Loucy (cell line): Measurements from ENCODE around the gene ATP8A2.

ENCODE experiments used
- H2AFZ ChIP-seq: fragments of 200-600 bp; sonication (generic); 2 replicates; pipeline ENCODE4 v1.6.0; 2016; ENCODE audit warnings: antibody characterized with exemption, mild to moderate bottlenecking, low read length, moderate library complexity
- H3F3A ChIP-seq: fragments of 200-600 bp; 2 replicates; pipeline ENCODE4 v1.6.0; 2016; ENCODE audit warnings: antibody characterized with exemption, low read depth, mild to moderate bottlenecking
- H3K27me3 ChIP-seq: fragments of 200-600 bp; sonication (generic); 2 replicates; pipeline ENCODE4 v1.6.1; 2014; ENCODE audit warnings: low read length, mild to moderate bottlenecking; ENCODE audit not compliant: insufficient read depth, poor library complexity, severe bottlenecking
- H3K36me3 ChIP-seq: fragments of 200-600 bp; sonication (generic); 2 replicates; pipeline ENCODE4 v1.6.1; 2016; ENCODE audit warnings: low read length; ENCODE audit not compliant: insufficient read depth
- H3K4me1 ChIP-seq: fragments of 200-600 bp; sonication (generic); 2 replicates; pipeline ENCODE4 v1.5.1; 2014; ENCODE audit warnings: low read length, mild to moderate bottlenecking; ENCODE audit not compliant: insufficient read depth, poor library complexity, severe bottlenecking
- H3K4me2 ChIP-seq: fragments of 200-600 bp; sonication (generic); 2 replicates; pipeline ENCODE4 v1.6.0; 2014; ENCODE audit warnings: antibody characterized with exemption, low read length, low read depth, mild to moderate bottlenecking; ENCODE audit not compliant: poor library complexity, severe bottlenecking
- H3K4me3 ChIP-seq: fragments of 200-600 bp; sonication (generic); 2 replicates; pipeline ENCODE4 v1.5.1; 2014; ENCODE audit warnings: low read length, mild to moderate bottlenecking, mixed read lengths; ENCODE audit not compliant: poor library complexity, severe bottlenecking
- H3K79me2 ChIP-seq: fragments of 200-600 bp; sonication (generic); 2 replicates; pipeline ENCODE4 v1.6.1; 2014; ENCODE audit warnings: low read length; ENCODE audit not compliant: insufficient read depth
- H3K9ac ChIP-seq: fragments of 200-600 bp; sonication (generic); 2 replicates; pipeline ENCODE4 v1.6.0; 2014; ENCODE audit warnings: mild to moderate bottlenecking, low read depth, low read length, moderate library complexity; ENCODE audit not compliant: poor library complexity, severe bottlenecking
- H3K9me2 ChIP-seq: fragments of 200-600 bp; sonication (generic); replicated peaks from 2 replicates; pipeline ENCODE4 v1.6.1; 2016; ENCODE audit warnings: low read depth, low read length, mixed read lengths
- H3K9me3 ChIP-seq: fragments of 200-600 bp; sonication (generic); 2 replicates; pipeline ENCODE4 v1.6.1; 2014; ENCODE audit warnings: mild to moderate bottlenecking, antibody characterized with exemption, low read length, low read depth; ENCODE audit not compliant: insufficient read depth
- H4K20me1 ChIP-seq: fragments of 200-600 bp; sonication (generic); 2 replicates; pipeline ENCODE4 v1.6.0; 2014; ENCODE audit warnings: antibody characterized with exemption, low read length, mild to moderate bottlenecking; ENCODE audit not compliant: insufficient read depth, poor library complexity, severe bottlenecking
- EZH2phosphoT487 ChIP-seq: fragments of 200-600 bp; IDR thresholded peaks from 2 replicates; pipeline ENCODE4 v1.6.1; 2018; ENCODE audit warnings: antibody characterized with exemption, mild to moderate bottlenecking, moderate library complexity, borderline replicate concordance
- TF ChIP-seq, protein P1 (sequence below): fragments of 200-600 bp; sonication (generic); conservative IDR thresholded peaks from 2 replicates; pipeline ENCODE4 v1.5.1; 2014; ENCODE audit warnings: mild to moderate bottlenecking, antibody characterized with exemption, low read length

Gene ATP8A2

DNA sequence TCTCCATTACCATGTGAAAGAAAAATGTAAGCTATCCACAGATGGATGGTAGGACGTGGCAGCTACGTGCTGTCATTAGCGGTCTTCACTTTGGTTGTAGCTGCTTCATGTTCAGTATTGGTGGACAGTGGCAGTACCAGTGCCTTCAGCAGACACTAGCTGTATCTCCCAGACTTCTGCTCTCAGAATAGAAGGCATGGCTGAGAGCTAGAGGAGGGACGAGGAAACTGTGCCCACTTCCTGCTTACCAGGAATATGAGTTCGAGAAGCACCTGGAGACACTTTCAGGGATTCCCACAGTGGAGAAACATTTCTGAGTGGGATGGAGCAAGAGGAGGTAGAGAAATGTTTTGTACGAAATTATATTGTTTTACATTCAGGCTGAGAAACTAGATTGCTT, 686.9 kb downstream of the ATP8A2 start:
- Histone ChIP-seq H3K27me3 (no peaks in the 10 kb centered on the region), H3K79me2 (no peaks in the 10 kb centered on the region), H3K9me3 (no peaks in the 10 kb centered on the region), H3F3A (no peaks in the 10 kb centered on the region), H3K4me2 (no peak overlapping the region), H3K9me2 (no peaks in the 10 kb centered on the region), H3K36me3 (no peaks in the 10 kb centered on the region), H4K20me1 (no peaks in the 10 kb centered on the region), H3K4me1 (peaks cover 30% of the 10 kb centered on the region), H2AFZ (no peak overlapping the region), H3K4me3 (no peak overlapping the region), H3K9ac (no peak overlapping the region)
- TF ChIP-seq EZH2phosphoT487, result no peak
- TF ChIP-seq, protein P1, sequence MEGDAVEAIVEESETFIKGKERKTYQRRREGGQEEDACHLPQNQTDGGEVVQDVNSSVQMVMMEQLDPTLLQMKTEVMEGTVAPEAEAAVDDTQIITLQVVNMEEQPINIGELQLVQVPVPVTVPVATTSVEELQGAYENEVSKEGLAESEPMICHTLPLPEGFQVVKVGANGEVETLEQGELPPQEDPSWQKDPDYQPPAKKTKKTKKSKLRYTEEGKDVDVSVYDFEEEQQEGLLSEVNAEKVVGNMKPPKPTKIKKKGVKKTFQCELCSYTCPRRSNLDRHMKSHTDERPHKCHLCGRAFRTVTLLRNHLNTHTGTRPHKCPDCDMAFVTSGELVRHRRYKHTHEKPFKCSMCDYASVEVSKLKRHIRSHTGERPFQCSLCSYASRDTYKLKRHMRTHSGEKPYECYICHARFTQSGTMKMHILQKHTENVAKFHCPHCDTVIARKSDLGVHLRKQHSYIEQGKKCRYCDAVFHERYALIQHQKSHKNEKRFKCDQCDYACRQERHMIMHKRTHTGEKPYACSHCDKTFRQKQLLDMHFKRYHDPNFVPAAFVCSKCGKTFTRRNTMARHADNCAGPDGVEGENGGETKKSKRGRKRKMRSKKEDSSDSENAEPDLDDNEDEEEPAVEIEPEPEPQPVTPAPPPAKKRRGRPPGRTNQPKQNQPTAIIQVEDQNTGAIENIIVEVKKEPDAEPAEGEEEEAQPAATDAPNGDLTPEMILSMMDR, result no peak

DNA sequence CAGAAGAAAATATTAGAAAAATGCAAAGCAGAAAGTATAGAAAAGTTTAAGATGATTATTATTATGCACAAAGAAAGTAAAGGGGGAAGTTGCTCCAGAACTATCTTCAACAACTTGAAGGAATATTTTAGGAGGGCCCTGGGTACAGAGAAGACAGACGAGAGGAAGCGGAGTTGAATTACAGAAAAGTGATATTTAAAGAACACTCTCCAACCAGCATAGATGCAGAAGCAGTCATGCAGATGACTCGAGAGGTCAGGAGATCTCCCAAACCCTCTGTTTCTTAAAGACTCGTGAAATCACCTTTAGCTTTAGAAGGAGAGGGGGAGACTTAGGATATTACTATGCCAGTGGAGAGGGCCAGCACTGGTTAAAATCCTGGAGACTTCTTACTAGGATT, 688.6 kb downstream of the ATP8A2 start:
- no peaks in the 10 kb centered on the region for H3K9me3 ChIP-seq
- no peak overlapping the region for H3K4me3 ChIP-seq
- no peak overlapping the region for H3K9ac ChIP-seq
- no peaks in the 10 kb centered on the region for H3K9me2 ChIP-seq
- H3K4me1 ChIP-seq, result peaks cover 30% of the 10 kb centered on the region
- no peak overlapping the region for H3K4me2 ChIP-seq
- H3F3A ChIP-seq, result no peaks in the 10 kb centered on the region
- H3K36me3 ChIP-seq, result no peaks in the 10 kb centered on the region
- H3K27me3 ChIP-seq, result no peaks in the 10 kb centered on the region
- TF ChIP-seq, protein P1, result no peak
- no peak for TF ChIP-seq EZH2phosphoT487
- no peaks in the 10 kb centered on the region for H3K79me2 ChIP-seq
- no peak overlapping the region for H2AFZ ChIP-seq
- H4K20me1 ChIP-seq, result no peaks in the 10 kb centered on the region

DNA sequence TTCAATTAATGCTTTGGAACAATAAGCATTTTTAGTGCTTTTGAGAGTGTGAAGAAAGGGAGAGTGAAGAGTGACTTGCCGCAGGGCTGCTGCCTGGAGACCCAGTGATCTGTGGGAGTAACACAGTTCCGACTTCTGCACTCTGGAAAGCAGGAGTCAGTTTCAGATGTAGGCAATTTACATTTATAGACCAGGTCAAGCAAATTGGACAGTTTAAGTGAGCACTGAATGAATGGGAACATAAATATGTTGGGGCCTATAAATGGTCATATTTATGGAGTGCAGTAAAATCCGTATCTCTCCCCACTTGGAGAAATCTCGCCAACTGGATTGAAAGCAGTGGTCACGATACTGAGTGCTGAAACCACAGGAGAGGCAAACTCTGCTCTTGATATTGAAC, 689.5 kb downstream of the ATP8A2 start:
- H3K27me3 ChIP-seq, result no peaks in the 10 kb centered on the region
- H3K36me3 ChIP-seq, result no peaks in the 10 kb centered on the region
- no peak overlapping the region for H3K4me2 ChIP-seq
- no peak overlapping the region for H3K4me3 ChIP-seq
- H3F3A ChIP-seq, result no peaks in the 10 kb centered on the region
- H4K20me1 ChIP-seq, result no peaks in the 10 kb centered on the region
- H3K9ac ChIP-seq, result no peak overlapping the region
- peaks cover 26% of the 10 kb centered on the region for H3K4me1 ChIP-seq
- H2AFZ ChIP-seq, result no peak overlapping the region
- TF ChIP-seq, protein P1, result no peak
- TF ChIP-seq EZH2phosphoT487, result no peak
- no peaks in the 10 kb centered on the region for H3K79me2 ChIP-seq
- no peaks in the 10 kb centered on the region for H3K9me3 ChIP-seq
- no peaks in the 10 kb centered on the region for H3K9me2 ChIP-seq
